ENCODE data around the gene PFKM.

PFKM gene

DNA sequence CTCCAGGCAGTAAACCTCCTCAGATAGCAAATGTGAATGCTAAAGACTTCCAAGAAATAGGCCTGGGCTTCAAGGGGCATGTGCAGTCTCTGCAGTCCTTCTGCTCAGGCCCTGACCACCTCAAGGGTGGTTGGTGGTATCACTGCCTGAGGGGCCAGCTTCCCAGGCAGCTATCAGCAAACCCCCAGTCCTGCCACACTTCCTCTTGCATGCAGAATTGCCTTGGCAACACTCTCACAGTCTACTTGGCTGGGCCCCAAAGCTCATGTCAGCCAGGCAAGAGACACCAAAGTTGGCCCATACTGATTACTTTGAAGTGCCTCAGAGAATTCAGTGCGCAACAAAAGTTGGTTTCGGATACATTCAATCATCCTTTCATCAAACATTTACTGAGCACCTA, 41.6 kb downstream of the PFKM start:
- H3K27me3 ChIP-seq (ENCODE audit: insufficient read depth, low read length): no peaks in the 10 kb centered on the region
- TF ChIP-seq, protein P1, sequence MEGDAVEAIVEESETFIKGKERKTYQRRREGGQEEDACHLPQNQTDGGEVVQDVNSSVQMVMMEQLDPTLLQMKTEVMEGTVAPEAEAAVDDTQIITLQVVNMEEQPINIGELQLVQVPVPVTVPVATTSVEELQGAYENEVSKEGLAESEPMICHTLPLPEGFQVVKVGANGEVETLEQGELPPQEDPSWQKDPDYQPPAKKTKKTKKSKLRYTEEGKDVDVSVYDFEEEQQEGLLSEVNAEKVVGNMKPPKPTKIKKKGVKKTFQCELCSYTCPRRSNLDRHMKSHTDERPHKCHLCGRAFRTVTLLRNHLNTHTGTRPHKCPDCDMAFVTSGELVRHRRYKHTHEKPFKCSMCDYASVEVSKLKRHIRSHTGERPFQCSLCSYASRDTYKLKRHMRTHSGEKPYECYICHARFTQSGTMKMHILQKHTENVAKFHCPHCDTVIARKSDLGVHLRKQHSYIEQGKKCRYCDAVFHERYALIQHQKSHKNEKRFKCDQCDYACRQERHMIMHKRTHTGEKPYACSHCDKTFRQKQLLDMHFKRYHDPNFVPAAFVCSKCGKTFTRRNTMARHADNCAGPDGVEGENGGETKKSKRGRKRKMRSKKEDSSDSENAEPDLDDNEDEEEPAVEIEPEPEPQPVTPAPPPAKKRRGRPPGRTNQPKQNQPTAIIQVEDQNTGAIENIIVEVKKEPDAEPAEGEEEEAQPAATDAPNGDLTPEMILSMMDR (IDR thresholded peaks at IDR 0.05; ENCODE audit: low read length): no peak
- TF ChIP-seq EZH2 (IDR thresholded peaks at IDR 0.05; ENCODE audit: borderline replicate concordance, low read length): no peak
- H3K4me2 ChIP-seq (ENCODE audit: low read length): no peak overlapping the region

DNA sequence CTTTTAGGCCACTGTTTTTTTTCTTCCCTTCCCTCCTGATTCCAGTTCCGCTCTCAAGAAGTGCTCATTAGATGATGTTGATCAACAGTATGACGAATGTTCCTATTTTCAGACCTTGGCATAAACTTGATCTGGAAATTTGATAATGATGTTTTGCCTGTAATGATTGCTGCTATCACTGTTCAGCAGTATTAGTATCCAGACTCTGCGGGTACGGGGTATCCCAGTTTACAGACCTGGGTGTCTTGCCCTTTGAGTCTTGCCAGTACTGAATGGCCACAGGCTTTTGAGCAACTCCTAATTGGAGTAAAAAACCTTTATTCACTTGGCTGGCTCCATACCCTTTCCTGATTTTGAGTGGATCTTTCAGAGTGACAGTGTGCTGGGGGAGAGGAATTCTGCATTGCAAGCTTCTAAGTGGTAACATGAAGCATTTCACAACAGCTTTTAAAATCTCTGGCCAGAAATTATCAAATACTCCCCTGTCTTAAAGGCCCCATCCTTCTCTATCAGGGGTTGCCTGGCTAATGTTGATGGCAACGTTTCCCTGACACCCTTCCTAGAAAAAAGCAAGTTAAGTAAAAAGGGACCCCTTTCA, 44.1 kb downstream of the PFKM start:
- Histone ChIP-seq H3K79me2 (ENCODE audit: insufficient read depth, low read length) (no peaks in the 10 kb centered on the region), H3K4me2 (ENCODE audit: low read length) (no peak overlapping the region), H3K9ac (ENCODE audit: low read length) (no peak overlapping the region), H3K36me3 (ENCODE audit: insufficient read depth, low read length) (no peaks in the 10 kb centered on the region), H4K20me1 (ENCODE audit: insufficient read depth, low read length) (no peaks in the 10 kb centered on the region), H2AFZ (ENCODE audit: low read length) (no peak overlapping the region), H3F3A (ENCODE audit: insufficient read depth, low read length) (no peaks in the 10 kb centered on the region), H3K27ac (ENCODE audit: low read depth, low read length, poor library complexity, severe bottlenecking) (no peak overlapping the region), H3K4me1 (ENCODE audit: insufficient read depth, low read length, severe bottlenecking) (peaks cover 12% of the 10 kb centered on the region), H3K4me3 (ENCODE audit: low read depth, low read length, poor library complexity, severe bottlenecking) (no peak overlapping the region), H3K9me3 (ENCODE audit: low read length) (no peaks in the 10 kb centered on the region), H3K9me2 (ENCODE audit: low read depth, low read length) (no peaks in the 10 kb centered on the region), H3K27me3 (ENCODE audit: insufficient read depth, low read length) (no peaks in the 10 kb centered on the region)
- TF ChIP-seq, protein P1 (IDR thresholded peaks at IDR 0.05; ENCODE audit: low read length): no peak

More for the DNA sequence above, 41.6 kb downstream of the PFKM start:
- Histone ChIP-seq H3K4me3 (ENCODE audit: low read depth, low read length, poor library complexity, severe bottlenecking) (no peak overlapping the region), H3K36me3 (ENCODE audit: insufficient read depth, low read length) (no peaks in the 10 kb centered on the region), H3F3A (ENCODE audit: insufficient read depth, low read length) (no peaks in the 10 kb centered on the region), H3K27ac (ENCODE audit: low read depth, low read length, poor library complexity, severe bottlenecking) (no peak overlapping the region), H3K9me2 (ENCODE audit: low read depth, low read length) (no peaks in the 10 kb centered on the region), H3K9me3 (ENCODE audit: low read length) (no peaks in the 10 kb centered on the region), H4K20me1 (ENCODE audit: insufficient read depth, low read length) (no peaks in the 10 kb centered on the region), H2AFZ (ENCODE audit: low read length) (no peak overlapping the region), H3K79me2 (ENCODE audit: insufficient read depth, low read length) (peaks cover 9% of the 10 kb centered on the region), H3K4me1 (ENCODE audit: insufficient read depth, low read length, severe bottlenecking) (peaks cover 29% of the 10 kb centered on the region), H3K9ac (ENCODE audit: low read length) (no peak overlapping the region)

DNA sequence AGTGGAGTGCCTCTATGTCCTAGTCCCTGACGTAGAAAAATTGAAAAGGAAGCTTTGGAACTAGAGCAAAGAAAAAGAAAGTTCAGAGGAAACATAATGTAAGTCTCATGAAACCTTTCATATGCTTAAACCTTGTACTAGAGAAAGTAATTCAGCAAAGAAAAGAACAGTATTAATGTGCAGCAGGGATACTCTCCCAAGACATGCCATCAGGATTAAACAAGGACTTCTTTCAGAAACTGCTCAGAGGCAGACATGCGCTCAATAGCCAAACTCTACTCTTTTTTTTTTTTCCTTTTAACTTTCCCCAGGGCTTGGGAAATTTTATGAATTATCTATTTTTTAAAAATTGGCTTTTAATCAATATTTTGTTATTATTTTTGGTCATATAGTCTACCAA, 45.3 kb downstream of the PFKM start:
- no peak overlapping the region for H3K27ac ChIP-seq (ENCODE audit: low read depth, low read length, poor library complexity, severe bottlenecking)
- TF ChIP-seq, protein P1 (IDR thresholded peaks at IDR 0.05; ENCODE audit: low read length): no peak
- TF ChIP-seq EZH2 (IDR thresholded peaks at IDR 0.05; ENCODE audit: borderline replicate concordance, low read length): no peak
- H3K36me3 ChIP-seq (ENCODE audit: insufficient read depth, low read length): no peaks in the 10 kb centered on the region
- no peaks in the 10 kb centered on the region for H3K79me2 ChIP-seq (ENCODE audit: insufficient read depth, low read length)
- H3K9me3 ChIP-seq (ENCODE audit: low read length): no peaks in the 10 kb centered on the region
- peaks cover 12% of the 10 kb centered on the region for H3K4me1 ChIP-seq (ENCODE audit: insufficient read depth, low read length, severe bottlenecking)
- no peaks in the 10 kb centered on the region for H4K20me1 ChIP-seq (ENCODE audit: insufficient read depth, low read length)
- H3F3A ChIP-seq (ENCODE audit: insufficient read depth, low read length): no peaks in the 10 kb centered on the region
- H3K9me2 ChIP-seq (ENCODE audit: low read depth, low read length): no peaks in the 10 kb centered on the region
- H3K27me3 ChIP-seq (ENCODE audit: insufficient read depth, low read length): no peaks in the 10 kb centered on the region
- no peak overlapping the region for H3K4me2 ChIP-seq (ENCODE audit: low read length)
- no peak overlapping the region for H3K4me3 ChIP-seq (ENCODE audit: low read depth, low read length, poor library complexity, severe bottlenecking)
- no peak overlapping the region for H2AFZ ChIP-seq (ENCODE audit: low read length)
- no peak overlapping the region for H3K9ac ChIP-seq (ENCODE audit: low read length)
